K562 (cell line): ENCODE results near the gene MYO15A. TPM values are rescaled to one million over a fixed set of nuclear protein-coding genes. Genes with fewer than 3 reads are reported as not detected.

Experiments used
- EP400 ChIP-seq: fragments of 450-650 bp; IDR thresholded peaks from 2 replicates; pipeline ENCODE4 v1.6.1; 2017; ENCODE audit warnings: antibody characterized with exemption, mild to moderate bottlenecking, moderate library complexity
- ERF ChIP-seq: fragments of 450-650 bp; formaldehyde crosslinking; IDR thresholded peaks from 2 replicates; pipeline ENCODE4 v1.4.0; 2020; ENCODE audit warnings: mild to moderate bottlenecking, mixed read lengths
- HNRNPLL ChIP-seq: fragments of 200-400 bp; formaldehyde crosslinking; IDR thresholded peaks from 2 replicates; pipeline ENCODE4 v1.6.1; 2017; ENCODE audit warnings: low read length, low read depth, mild to moderate bottlenecking; ENCODE audit not compliant: poor library complexity, severe bottlenecking
- KLF1 ChIP-seq: fragments of 450-650 bp; IDR thresholded peaks from 2 replicates; pipeline ENCODE4 v1.6.1; 2016; ENCODE audit warnings: missing genetic modification characterization, missing compliant biosample characterization
- NFATC3 ChIP-seq: fragments of 450-650 bp; IDR thresholded peaks from 2 replicates; pipeline ENCODE4 v1.6.1; 2017; ENCODE audit warnings: mild to moderate bottlenecking
- PHB ChIP-seq: fragments of 250-450 bp; sonication (Bioruptor Pico); IDR thresholded peaks from 2 replicates; pipeline ENCODE4 v1.5.0; 2021
- RB1 ChIP-seq: fragments of 450-650 bp; IDR thresholded peaks from 2 replicates; pipeline ENCODE4 v1.6.1; 2017; ENCODE audit warnings: low read depth, mild to moderate bottlenecking
- RBM15 ChIP-seq: fragments of 200-400 bp; formaldehyde crosslinking; IDR thresholded peaks from 2 replicates; pipeline ENCODE4 v1.6.1; 2018; ENCODE audit warnings: mild to moderate bottlenecking, low read length, moderate library complexity; ENCODE audit not compliant: insufficient read depth
- SMAD1 ChIP-seq: fragments of 150-350 bp; IDR thresholded peaks from 2 replicates; pipeline ENCODE4 v1.6.1; 2014; ENCODE audit warnings: low read length, low read depth; ENCODE audit not compliant: partially characterized antibody
- SRSF3 ChIP-seq: fragments of 200-400 bp; formaldehyde crosslinking; IDR thresholded peaks from 2 replicates; pipeline ENCODE4 v1.6.1; 2016; ENCODE audit warnings: mild to moderate bottlenecking, low read length, moderate library complexity; ENCODE audit not compliant: insufficient read depth
- U2AF2 ChIP-seq: fragments of 200-400 bp; formaldehyde crosslinking; optimal IDR thresholded peaks from 2 replicates; pipeline ENCODE3; 2017; ENCODE audit warnings: low read depth, mild to moderate bottlenecking, low read length
- ZNF184 ChIP-seq: sonication (generic); formaldehyde crosslinking; IDR thresholded peaks from 2 replicates; pipeline ENCODE4 v1.5.0; 2020; ENCODE audit warnings: missing genetic modification reagents
- ZNF785 ChIP-seq: fragments of 250-450 bp; sonication (Bioruptor Pico); IDR thresholded peaks from 2 replicates; pipeline ENCODE4 v1.4.0; 2020; ENCODE audit warnings: mild to moderate bottlenecking
- polyA plus RNA-seq, 8 experiments: library from polyadenylated mRNA; depleted of rRNA in 4 of 8; stranded (reverse) in 5 of 8; unstranded in 3 of 8; fragments of >200 nt; fragmentation: Nextera tagmentation in 2 of 8; fragmentation: Illumina TruSeq in 1 of 8; extraction: Ambion mirVana in 2 of 8; extraction: Trizol in 1 of 8; gene quantifications; 2 replicates each; pipeline versions ENCODE4 v1.2.1 to v1.2.3, GENCODE V29; 2011 to 2014; ENCODE audit warnings: inconsistent platforms in 1 of 8, missing spikeins in 1 of 8
- total RNA-seq, 7 experiments: library from RNA; depleted of rRNA in 6 of 7; stranded (reverse); fragments of >200 nt in 6 of 7; fragmentation: Illumina TruSeq in 2 of 7; extraction: Trizol in 2 of 7; gene quantifications; 2 replicates each; pipeline versions ENCODE4 v1.2.1 to v1.2.3, GENCODE V29; 2011 to 2021; ENCODE audit warnings: low replicate concordance in 1 of 7
- TF ChIP-seq, protein P1 (sequence below): sonication (generic); formaldehyde crosslinking; IDR thresholded peaks from 2 replicates; pipeline ENCODE4 v1.8.0; 2022; ENCODE audit warnings: missing genetic modification reagents, mild to moderate bottlenecking, moderate library complexity, borderline replicate concordance
- TF ChIP-seq, protein P2 (sequence below): IDR thresholded peaks from 2 replicates; pipeline ENCODE4 v1.6.1; 2011; ENCODE audit warnings: borderline replicate concordance, low read depth, mild to moderate bottlenecking, moderate library complexity, low read length; ENCODE audit not compliant: insufficient read depth, poor library complexity, severe bottlenecking
- TF ChIP-seq, protein P3 (sequence below): fragments of 450-650 bp; conservative IDR thresholded peaks from 2 replicates; pipeline ENCODE4 v1.6.1; 2016; ENCODE audit warnings: missing genetic modification characterization, low read depth, mild to moderate bottlenecking, missing compliant biosample characterization, moderate library complexity
- TF ChIP-seq, protein P4 (sequence below): IDR thresholded peaks from 3 replicates; pipeline ENCODE4 v1.6.1; 2011; ENCODE audit warnings: borderline replicate concordance, mild to moderate bottlenecking, moderate library complexity; ENCODE audit not compliant: insufficient read length; ENCODE audit errors: extremely low read depth
- TF ChIP-seq, protein P5 (sequence below): conservative IDR thresholded peaks from 2 replicates; pipeline ENCODE4 v1.6.1; 2011; ENCODE audit warnings: low read depth, mild to moderate bottlenecking, low read length; ENCODE audit not compliant: control insufficient read depth
- TF ChIP-seq, protein P6 (sequence below): fragments of 450-650 bp; IDR thresholded peaks from 2 replicates; pipeline ENCODE4 v1.6.1; 2016; ENCODE audit warnings: missing biosample characterization, missing genetic modification characterization

MYO15A gene
- total and polyA plus RNA-seq, 9 of the 15 experiments (the other 6 are each of a cell fraction or from before 2014, with no cell fraction given) = 0.05 to 0.88 (median 0.14) TPM; not detected in 1

DNA sequence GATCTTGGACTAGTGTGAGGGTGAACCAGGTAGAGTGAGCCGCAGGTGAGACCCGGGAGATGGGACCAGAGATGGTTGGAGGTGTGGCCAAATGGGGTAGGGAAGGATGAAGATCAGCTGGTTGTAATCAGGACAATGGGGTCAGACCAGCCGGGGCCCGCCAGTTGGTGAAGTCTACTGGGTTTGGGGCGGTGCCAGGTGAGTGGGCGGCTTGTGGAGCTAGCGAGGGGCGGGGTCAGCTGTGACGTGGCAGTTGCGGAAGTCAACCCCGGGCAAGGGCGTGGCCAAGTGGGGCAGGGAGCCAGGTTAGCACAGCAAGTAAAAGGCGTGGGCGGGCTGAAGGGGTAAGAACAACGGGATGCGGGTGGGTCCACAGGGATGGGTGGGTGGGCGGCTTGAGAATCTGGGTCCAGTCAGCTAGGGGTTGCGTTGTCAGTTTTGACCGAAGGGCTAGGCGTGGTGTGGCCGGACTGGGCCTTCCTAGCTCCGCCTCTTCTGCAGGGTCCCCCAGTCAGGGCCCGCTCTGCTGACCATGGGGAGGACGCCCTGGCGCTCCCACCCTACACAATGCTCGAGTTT lies 49.6 kb downstream of the MYO15A start (continued):
- TF ChIP-seq, protein P1, sequence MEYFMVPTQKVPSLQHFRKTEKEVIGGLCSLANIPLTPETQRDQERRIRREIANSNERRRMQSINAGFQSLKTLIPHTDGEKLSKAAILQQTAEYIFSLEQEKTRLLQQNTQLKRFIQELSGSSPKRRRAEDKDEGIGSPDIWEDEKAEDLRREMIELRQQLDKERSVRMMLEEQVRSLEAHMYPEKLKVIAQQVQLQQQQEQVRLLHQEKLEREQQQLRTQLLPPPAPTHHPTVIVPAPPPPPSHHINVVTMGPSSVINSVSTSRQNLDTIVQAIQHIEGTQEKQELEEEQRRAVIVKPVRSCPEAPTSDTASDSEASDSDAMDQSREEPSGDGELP (CRISPR knock-in tag) = peak; percentile 92
- TF ChIP-seq, protein P2, sequence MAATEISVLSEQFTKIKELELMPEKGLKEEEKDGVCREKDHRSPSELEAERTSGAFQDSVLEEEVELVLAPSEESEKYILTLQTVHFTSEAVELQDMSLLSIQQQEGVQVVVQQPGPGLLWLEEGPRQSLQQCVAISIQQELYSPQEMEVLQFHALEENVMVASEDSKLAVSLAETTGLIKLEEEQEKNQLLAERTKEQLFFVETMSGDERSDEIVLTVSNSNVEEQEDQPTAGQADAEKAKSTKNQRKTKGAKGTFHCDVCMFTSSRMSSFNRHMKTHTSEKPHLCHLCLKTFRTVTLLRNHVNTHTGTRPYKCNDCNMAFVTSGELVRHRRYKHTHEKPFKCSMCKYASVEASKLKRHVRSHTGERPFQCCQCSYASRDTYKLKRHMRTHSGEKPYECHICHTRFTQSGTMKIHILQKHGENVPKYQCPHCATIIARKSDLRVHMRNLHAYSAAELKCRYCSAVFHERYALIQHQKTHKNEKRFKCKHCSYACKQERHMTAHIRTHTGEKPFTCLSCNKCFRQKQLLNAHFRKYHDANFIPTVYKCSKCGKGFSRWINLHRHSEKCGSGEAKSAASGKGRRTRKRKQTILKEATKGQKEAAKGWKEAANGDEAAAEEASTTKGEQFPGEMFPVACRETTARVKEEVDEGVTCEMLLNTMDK = no peak
- no peak for TF ChIP-seq RB1
- no peak for TF ChIP-seq RBM15
- TF ChIP-seq, protein P3, sequence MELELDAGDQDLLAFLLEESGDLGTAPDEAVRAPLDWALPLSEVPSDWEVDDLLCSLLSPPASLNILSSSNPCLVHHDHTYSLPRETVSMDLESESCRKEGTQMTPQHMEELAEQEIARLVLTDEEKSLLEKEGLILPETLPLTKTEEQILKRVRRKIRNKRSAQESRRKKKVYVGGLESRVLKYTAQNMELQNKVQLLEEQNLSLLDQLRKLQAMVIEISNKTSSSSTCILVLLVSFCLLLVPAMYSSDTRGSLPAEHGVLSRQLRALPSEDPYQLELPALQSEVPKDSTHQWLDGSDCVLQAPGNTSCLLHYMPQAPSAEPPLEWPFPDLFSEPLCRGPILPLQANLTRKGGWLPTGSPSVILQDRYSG (tag) = no peak; the same call in 1 of the 2 replicates
- TF ChIP-seq KLF1 (tag) = no peak
- TF ChIP-seq EP400 = no peak
- TF ChIP-seq, protein P4, sequence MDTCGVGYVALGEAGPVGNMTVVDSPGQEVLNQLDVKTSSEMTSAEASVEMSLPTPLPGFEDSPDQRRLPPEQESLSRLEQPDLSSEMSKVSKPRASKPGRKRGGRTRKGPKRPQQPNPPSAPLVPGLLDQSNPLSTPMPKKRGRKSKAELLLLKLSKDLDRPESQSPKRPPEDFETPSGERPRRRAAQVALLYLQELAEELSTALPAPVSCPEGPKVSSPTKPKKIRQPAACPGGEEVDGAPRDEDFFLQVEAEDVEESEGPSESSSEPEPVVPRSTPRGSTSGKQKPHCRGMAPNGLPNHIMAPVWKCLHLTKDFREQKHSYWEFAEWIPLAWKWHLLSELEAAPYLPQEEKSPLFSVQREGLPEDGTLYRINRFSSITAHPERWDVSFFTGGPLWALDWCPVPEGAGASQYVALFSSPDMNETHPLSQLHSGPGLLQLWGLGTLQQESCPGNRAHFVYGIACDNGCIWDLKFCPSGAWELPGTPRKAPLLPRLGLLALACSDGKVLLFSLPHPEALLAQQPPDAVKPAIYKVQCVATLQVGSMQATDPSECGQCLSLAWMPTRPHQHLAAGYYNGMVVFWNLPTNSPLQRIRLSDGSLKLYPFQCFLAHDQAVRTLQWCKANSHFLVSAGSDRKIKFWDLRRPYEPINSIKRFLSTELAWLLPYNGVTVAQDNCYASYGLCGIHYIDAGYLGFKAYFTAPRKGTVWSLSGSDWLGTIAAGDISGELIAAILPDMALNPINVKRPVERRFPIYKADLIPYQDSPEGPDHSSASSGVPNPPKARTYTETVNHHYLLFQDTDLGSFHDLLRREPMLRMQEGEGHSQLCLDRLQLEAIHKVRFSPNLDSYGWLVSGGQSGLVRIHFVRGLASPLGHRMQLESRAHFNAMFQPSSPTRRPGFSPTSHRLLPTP = no peak
- no peak for TF ChIP-seq HNRNPLL
- no peak for TF ChIP-seq ERF (CRISPR knock-in tag)
- TF ChIP-seq, protein P5, sequence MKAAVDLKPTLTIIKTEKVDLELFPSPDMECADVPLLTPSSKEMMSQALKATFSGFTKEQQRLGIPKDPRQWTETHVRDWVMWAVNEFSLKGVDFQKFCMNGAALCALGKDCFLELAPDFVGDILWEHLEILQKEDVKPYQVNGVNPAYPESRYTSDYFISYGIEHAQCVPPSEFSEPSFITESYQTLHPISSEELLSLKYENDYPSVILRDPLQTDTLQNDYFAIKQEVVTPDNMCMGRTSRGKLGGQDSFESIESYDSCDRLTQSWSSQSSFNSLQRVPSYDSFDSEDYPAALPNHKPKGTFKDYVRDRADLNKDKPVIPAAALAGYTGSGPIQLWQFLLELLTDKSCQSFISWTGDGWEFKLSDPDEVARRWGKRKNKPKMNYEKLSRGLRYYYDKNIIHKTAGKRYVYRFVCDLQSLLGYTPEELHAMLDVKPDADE = no peak
- TF ChIP-seq ZNF184 = no peak
- TF ChIP-seq NFATC3 = no peak
- no peak for TF ChIP-seq SMAD1
- TF ChIP-seq U2AF2 = no peak
- TF ChIP-seq ZNF785 = no peak
- TF ChIP-seq SRSF3 = no peak
- no peak for TF ChIP-seq PHB (CRISPR knock-in tag)
- TF ChIP-seq, protein P6, sequence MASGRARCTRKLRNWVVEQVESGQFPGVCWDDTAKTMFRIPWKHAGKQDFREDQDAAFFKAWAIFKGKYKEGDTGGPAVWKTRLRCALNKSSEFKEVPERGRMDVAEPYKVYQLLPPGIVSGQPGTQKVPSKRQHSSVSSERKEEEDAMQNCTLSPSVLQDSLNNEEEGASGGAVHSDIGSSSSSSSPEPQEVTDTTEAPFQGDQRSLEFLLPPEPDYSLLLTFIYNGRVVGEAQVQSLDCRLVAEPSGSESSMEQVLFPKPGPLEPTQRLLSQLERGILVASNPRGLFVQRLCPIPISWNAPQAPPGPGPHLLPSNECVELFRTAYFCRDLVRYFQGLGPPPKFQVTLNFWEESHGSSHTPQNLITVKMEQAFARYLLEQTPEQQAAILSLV (tag) = no peak
